ENCODE data around the gene DUSP2. TPM values are rescaled to one million over a fixed set of nuclear protein-coding genes. Genes with fewer than 3 reads are reported as not detected.

The DUSP2 gene
- total RNA-seq, 4 donors from 2014 or later, result 2.7 to 28.1 (median 5.6) TPM

- DNase-seq, result peak in 2 of 3 donors; percentile 15 to 22
- Histone ChIP-seq H3K4me3 (no peak overlapping the region), H3K27me3 (no peaks in the 10 kb centered on the region), H3K36me3 (no peaks in the 10 kb centered on the region), H3K9me3 (peaks cover 0 to 10% (median 4%) of the 10 kb centered on the region in 4 donors), H3K4me1 (peaks cover 0 to 6% (median 0%) of the 10 kb centered on the region in 4 donors), H3K27ac (no peak overlapping the region)
- no peak for TF ChIP-seq POLR2A (IDR thresholded peaks at IDR 0.05)
Observed at GRCh38 chr2:96105994-96106715, 39.1 kb downstream of the DUSP2 start.

- no peak overlapping the region for H3K4me3 ChIP-seq
- peaks cover 0 to 6% (median 0%) of the 10 kb centered on the region in 4 donors for H3K4me1 ChIP-seq
- DNase-seq, result peak in 2 of 3 donors; percentile 20 to 30
- no peaks in the 10 kb centered on the region for H3K36me3 ChIP-seq
- no peaks in the 10 kb centered on the region for H3K27me3 ChIP-seq
- H3K9me3 ChIP-seq, result peaks cover 0 to 10% (median 4%) of the 10 kb centered on the region in 4 donors
- H3K27ac ChIP-seq, result no peak overlapping the region
- TF ChIP-seq POLR2A (IDR thresholded peaks at IDR 0.05), result no peak
- no peak for TF ChIP-seq CTCF (IDR thresholded peaks at IDR 0.05)
Observed at GRCh38 chr2:96105152-96105915, 39.9 kb downstream of the DUSP2 start.

- TF ChIP-seq CTCF (IDR thresholded peaks at IDR 0.05) (no peak), POLR2A (IDR thresholded peaks at IDR 0.05) (no peak)
- Histone ChIP-seq H3K36me3 (no peaks in the 10 kb centered on the region), H3K27ac (no peak overlapping the region), H3K27me3 (no peaks in the 10 kb centered on the region), H3K4me3 (no peak overlapping the region), H3K9me3 (peaks cover 0 to 10% (median 4%) of the 10 kb centered on the region in 4 donors), H3K4me1 (peaks cover 0 to 5% (median 0%) of the 10 kb centered on the region in 4 donors)
- DNase-seq, result peak in 2 of 3 donors; percentile 25 to 34
Observed at GRCh38 chr2:96104487-96104861, 40.8 kb downstream of the DUSP2 start.

- TF ChIP-seq POLR2A (IDR thresholded peaks at IDR 0.05) (no peak), CTCF (IDR thresholded peaks at IDR 0.05) (no peak)
- Histone ChIP-seq H3K27me3 (no peaks in the 10 kb centered on the region), H3K36me3 (no peaks in the 10 kb centered on the region), H3K27ac (no peak overlapping the region), H3K4me3 (no peak overlapping the region), H3K4me1 (no peaks in the 10 kb centered on the region), H3K9me3 (peaks cover 0 to 10% (median 4%) of the 10 kb centered on the region in 4 donors)
- DNase-seq, result peak in 2 of 3 donors; percentile 11 to 15
Observed at GRCh38 chr2:96103761-96104486, 41.3 kb downstream of the DUSP2 start.

- DNase-seq, result peak in 1 of 3 donors; percentile 39
- no peak for TF ChIP-seq CTCF (IDR thresholded peaks at IDR 0.05)
Observed at GRCh38 chr2:96103187-96103601, 42.0 kb downstream of the DUSP2 start.

More at GRCh38 chr2:96103187-96103601, 42.0 kb downstream of the DUSP2 start:
- Histone ChIP-seq H3K27ac (no peak overlapping the region), H3K36me3 (no peaks in the 10 kb centered on the region), H3K27me3 (no peaks in the 10 kb centered on the region), H3K4me3 (no peak overlapping the region), H3K9me3 (peaks cover 0 to 10% (median 4%) of the 10 kb centered on the region in 4 donors), H3K4me1 (no peaks in the 10 kb centered on the region)

Data from Peyer's patch (tissue), 4 donors.